ENCODE results near the gene PACRG.

Gene PACRG

GRCh38 chr6:163340201-163340887 is 612.6 kb downstream of the PACRG start:
- POLR2A ChIA-PET = no interaction called here
- no peak for DNase-seq (ENCODE audit: low read depth, low spot score)
- TF ChIP-seq CTCF (IDR thresholded peaks at IDR 0.05; ENCODE audit: insufficient read depth, low read length, missing control alignments) = no peak
- H3K4me3 ChIP-seq (ENCODE audit: low read depth, low read length) = no peak overlapping the region
- CTCF ChIA-PET = interaction anchor here (1.3 kb wide), 1 partner anchor 12 kb away, joined by 3 read pairs; no protein-coding TSS in a partner anchor

GRCh38 chr6:163341224-163342061 is 613.7 kb downstream of the PACRG start:
- CTCF ChIA-PET = no interaction called here
- no peak overlapping the region for H3K4me3 ChIP-seq (ENCODE audit: low read depth, low read length)
- DNase-seq (ENCODE audit: low read depth, low spot score) = no peak
- TF ChIP-seq CTCF (IDR thresholded peaks at IDR 0.05; ENCODE audit: insufficient read depth, low read length, missing control alignments) = no peak
- POLR2A ChIA-PET = no interaction called here

- ChIA-PET CTCF (no interaction called here), POLR2A (no interaction called here)
- DNase-seq (ENCODE audit: low read depth, low spot score) = no peak
- H3K4me3 ChIP-seq (ENCODE audit: low read depth, low read length) = no peak overlapping the region
- no peak for TF ChIP-seq CTCF (IDR thresholded peaks at IDR 0.05; ENCODE audit: insufficient read depth, low read length, missing control alignments)
Measured at GRCh38 chr6:163342571-163343539, 615.1 kb downstream of the PACRG start.

GRCh38 chr6:163343609-163344008 is 615.8 kb downstream of the PACRG start:
- CTCF ChIA-PET = no interaction called here
- DNase-seq (ENCODE audit: low read depth, low spot score) = no peak
- POLR2A ChIA-PET = no interaction called here
- no peak overlapping the region for H3K4me3 ChIP-seq (ENCODE audit: low read depth, low read length)
- no peak for TF ChIP-seq CTCF (IDR thresholded peaks at IDR 0.05; ENCODE audit: insufficient read depth, low read length, missing control alignments)

- no peak for DNase-seq (ENCODE audit: low read depth, low spot score)
- TF ChIP-seq CTCF (IDR thresholded peaks at IDR 0.05; ENCODE audit: insufficient read depth, low read length, missing control alignments) = no peak
- ChIA-PET POLR2A (no interaction called here), CTCF (no interaction called here)
- H3K4me3 ChIP-seq (ENCODE audit: low read depth, low read length) = no peak overlapping the region
Measured at GRCh38 chr6:163344411-163344810, 616.6 kb downstream of the PACRG start.

Measured in AG04449 (cell line).